Activated T-cell treated with anti-CD3 and anti-CD28 coated beads, Interleukin-2, amount 50 U/mL, for 24 hours (primary cell): Measurements from ENCODE around the gene NYAP2.

Source experiments
- DNase-seq: peaks from one replicate; pipeline ENCODE4 v3.0.0-alpha.2; 2020
- H3K27ac Mint-ChIP-seq: 2 replicates; pipeline ENCODE4 v1.8.0; 2020; ENCODE audit warnings: mild to moderate bottlenecking, mixed read lengths
- H3K27me3 Mint-ChIP-seq: 2 replicates; pipeline ENCODE4 v1.8.0; 2020; ENCODE audit warnings: mixed read lengths
- H3K36me3 Mint-ChIP-seq: 2 replicates; pipeline ENCODE4 v1.8.0; 2020; ENCODE audit warnings: low read depth, mixed read lengths
- H3K4me1 Mint-ChIP-seq: 2 replicates; pipeline ENCODE4 v1.8.0; 2020; ENCODE audit warnings: low read depth, mixed read lengths
- H3K4me3 Mint-ChIP-seq: 2 replicates; pipeline ENCODE4 v1.8.0; 2020; ENCODE audit warnings: mild to moderate bottlenecking, moderate library complexity, mixed read lengths
- H3K9me3 Mint-ChIP-seq: 2 replicates; pipeline ENCODE4 v1.8.0; 2020; ENCODE audit warnings: mixed read lengths

Gene NYAP2

DNA sequence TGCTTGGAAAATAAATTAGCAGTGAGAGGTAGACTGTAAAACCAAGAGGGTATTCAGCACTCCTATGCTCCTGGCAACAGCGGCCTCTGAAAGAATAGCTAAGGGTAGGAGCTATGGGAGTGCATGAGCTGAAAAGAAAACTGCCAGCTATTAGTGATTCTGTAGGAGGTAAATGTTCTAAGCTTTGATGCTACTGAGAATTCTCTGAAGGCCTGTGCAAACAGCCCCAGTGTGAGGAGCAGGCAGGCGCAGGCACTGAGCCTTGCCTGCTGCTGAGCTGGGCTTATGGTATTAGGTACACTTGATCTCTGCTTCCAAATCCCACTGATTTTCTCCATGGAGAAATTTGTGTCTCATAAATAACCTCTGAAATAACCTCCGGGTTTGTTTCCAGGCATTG lies 86.7 kb downstream of the NYAP2 start:
- no peaks in the 10 kb centered on the region for H3K36me3 Mint-ChIP-seq
- H3K27ac Mint-ChIP-seq = no peak overlapping the region
- no peaks in the 10 kb centered on the region for H3K4me1 Mint-ChIP-seq
- no peaks in the 10 kb centered on the region for H3K9me3 Mint-ChIP-seq
- no peak for DNase-seq
- no peaks in the 10 kb centered on the region for H3K27me3 Mint-ChIP-seq
- H3K4me3 Mint-ChIP-seq = no peak overlapping the region

DNA sequence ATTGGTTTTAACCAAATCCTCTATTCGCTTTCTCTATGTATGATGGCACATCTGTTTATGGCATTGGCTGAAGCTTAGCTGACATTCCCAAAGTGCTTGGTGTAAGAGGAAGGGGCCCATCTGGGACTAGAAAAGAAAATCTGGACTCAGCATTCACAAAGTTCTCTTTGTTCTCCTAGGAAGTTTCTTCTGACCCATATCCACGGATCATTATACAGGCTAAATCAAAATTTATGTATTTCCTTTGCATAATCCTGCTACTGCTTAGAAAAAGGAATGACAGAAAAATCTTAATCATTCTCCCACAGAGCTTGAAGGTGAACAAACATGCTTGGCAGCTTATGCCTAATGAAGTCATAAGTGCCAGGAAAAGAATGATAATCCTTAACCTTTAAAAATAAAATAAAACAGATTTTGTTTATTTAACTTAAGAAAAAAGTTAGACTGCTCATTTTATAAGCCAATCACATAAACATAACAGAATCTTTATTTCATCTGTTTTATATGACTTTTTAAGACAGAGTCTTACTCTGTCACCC lies 88.4 kb downstream of the NYAP2 start:
- Mint-ChIP-seq H3K4me1 (no peaks in the 10 kb centered on the region), H3K27ac (no peak overlapping the region), H3K4me3 (no peak overlapping the region), H3K27me3 (no peaks in the 10 kb centered on the region), H3K9me3 (no peaks in the 10 kb centered on the region), H3K36me3 (no peaks in the 10 kb centered on the region)
- no peak for DNase-seq

DNA sequence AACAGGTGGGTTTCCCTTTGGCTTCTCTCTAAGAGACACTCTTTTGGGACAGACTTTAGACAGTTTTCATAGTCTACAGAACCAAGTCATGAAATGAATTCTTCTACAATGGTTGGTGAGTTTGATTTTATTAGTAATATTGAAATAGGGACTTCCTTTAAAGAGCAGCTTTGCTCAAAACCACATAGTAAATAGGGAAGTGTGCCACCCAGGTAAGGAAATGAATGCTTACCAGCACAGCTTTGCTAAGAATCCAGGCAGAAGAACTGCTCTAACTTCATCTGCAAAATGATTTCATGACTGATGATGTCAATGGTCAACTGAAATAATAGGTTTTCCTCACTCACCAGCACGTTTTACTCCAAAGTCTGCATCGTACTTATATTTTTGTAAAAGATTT lies 89.2 kb downstream of the NYAP2 start:
- H3K4me1 Mint-ChIP-seq = no peaks in the 10 kb centered on the region
- no peak overlapping the region for H3K4me3 Mint-ChIP-seq
- DNase-seq = no peak
- no peaks in the 10 kb centered on the region for H3K9me3 Mint-ChIP-seq
- no peak overlapping the region for H3K27ac Mint-ChIP-seq
- H3K27me3 Mint-ChIP-seq = no peaks in the 10 kb centered on the region
- H3K36me3 Mint-ChIP-seq = no peaks in the 10 kb centered on the region

DNA sequence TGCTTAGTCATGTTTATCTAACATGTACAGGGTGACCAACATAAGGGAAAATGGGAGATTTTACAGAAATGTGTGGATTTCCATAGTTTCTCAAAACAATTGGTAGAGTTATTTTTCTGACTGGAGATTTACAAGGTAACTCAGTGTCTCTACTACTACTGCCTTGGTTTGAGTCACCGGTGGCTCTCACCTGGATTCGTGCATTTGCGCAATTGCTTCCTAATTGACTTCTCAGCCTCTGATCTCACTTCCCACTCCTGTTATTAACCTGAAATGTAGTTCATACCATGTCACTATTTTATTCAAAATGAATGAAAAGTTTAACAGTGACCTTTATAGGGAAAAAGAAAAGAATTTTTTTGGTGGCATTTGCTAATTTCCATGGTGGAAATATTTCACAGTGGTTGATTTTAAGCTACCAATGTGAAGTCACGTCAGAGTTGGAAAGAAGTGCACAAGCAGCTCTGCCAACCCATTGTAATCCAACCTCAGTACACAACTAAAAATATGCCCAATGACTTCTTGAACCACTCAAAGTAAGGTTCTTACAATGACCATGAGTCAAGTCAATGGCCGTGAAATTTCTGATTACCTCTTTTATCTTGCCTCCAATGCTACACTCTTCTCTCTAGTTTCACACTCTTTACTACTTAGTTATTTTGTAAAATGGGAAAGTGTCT lies 94.0 kb downstream of the NYAP2 start:
- H3K9me3 Mint-ChIP-seq = no peaks in the 10 kb centered on the region
- no peaks in the 10 kb centered on the region for H3K36me3 Mint-ChIP-seq
- H3K27ac Mint-ChIP-seq = no peak overlapping the region
- no peak for DNase-seq
- no peaks in the 10 kb centered on the region for H3K4me1 Mint-ChIP-seq
- H3K27me3 Mint-ChIP-seq = peaks cover 6% of the 10 kb centered on the region
- no peak overlapping the region for H3K4me3 Mint-ChIP-seq

DNA sequence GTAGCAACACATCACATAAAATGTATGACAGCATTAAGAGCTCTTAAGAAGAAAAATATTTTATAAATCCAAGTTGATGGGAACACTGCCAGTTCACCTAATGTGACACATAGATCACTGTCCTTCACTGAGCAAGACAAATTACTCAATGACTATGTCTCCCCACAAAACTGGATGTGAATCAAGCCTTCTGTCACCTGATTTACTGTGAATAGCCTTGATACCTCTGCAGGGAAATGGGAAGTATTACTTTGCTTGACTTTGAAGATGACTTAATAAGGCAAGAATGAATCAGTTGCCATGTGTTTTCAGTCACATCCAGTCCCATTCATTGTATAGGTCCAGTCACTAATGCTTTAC lies 94.6 kb downstream of the NYAP2 start:
- Mint-ChIP-seq H3K27me3 (peaks cover 11% of the 10 kb centered on the region), H3K9me3 (no peaks in the 10 kb centered on the region), H3K4me1 (no peaks in the 10 kb centered on the region), H3K4me3 (no peak overlapping the region), H3K27ac (no peak overlapping the region), H3K36me3 (no peaks in the 10 kb centered on the region)
- DNase-seq = no peak

DNA sequence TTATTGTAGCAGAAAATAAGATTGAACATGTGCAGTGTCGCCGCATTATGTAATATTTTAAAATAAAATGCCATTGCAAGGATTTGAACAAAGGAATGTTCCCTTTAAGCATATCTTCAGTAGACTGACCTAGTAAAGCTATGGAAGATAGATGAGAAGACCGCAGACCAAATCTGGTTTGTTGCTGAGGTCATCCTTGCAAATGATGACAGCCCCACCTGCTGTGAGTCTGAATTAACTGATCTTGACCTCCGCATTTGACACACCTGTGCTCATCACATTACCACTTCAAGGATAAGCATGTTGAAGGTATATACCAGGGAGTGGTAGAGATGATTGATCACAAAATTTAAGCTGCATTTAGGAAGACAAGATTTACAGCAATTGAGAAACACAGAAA lies 96.2 kb downstream of the NYAP2 start:
- Mint-ChIP-seq H3K4me1 (no peaks in the 10 kb centered on the region), H3K27me3 (peaks cover 14% of the 10 kb centered on the region)

DNA sequence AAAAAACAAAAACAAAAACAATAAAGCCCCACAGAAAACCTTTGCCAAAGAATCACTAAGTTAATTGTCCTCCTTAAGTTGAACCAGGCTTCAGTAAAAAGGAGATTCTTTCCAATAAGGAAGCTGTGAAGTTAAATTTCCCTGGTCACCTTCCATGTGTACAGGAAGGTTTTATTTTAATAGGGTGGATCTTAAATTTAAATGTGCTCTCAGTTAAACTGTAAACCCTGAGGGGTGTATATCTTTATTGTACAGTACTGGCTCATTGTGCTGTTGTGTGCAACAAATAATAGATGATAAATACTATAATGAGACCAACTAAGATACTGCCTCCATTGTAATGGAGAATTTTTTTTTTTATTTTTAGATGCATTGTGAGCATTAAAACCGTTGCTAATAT lies 97.1 kb downstream of the NYAP2 start:
- Mint-ChIP-seq H3K27me3 (peaks cover 14% of the 10 kb centered on the region), H3K9me3 (no peaks in the 10 kb centered on the region), H3K36me3 (no peaks in the 10 kb centered on the region)

More for the DNA sequence above, 96.2 kb downstream of the NYAP2 start:
- no peak overlapping the region for H3K27ac Mint-ChIP-seq
- DNase-seq = no peak
- H3K9me3 Mint-ChIP-seq = no peaks in the 10 kb centered on the region
- H3K36me3 Mint-ChIP-seq = no peaks in the 10 kb centered on the region
- H3K4me3 Mint-ChIP-seq = no peak overlapping the region

DNA sequence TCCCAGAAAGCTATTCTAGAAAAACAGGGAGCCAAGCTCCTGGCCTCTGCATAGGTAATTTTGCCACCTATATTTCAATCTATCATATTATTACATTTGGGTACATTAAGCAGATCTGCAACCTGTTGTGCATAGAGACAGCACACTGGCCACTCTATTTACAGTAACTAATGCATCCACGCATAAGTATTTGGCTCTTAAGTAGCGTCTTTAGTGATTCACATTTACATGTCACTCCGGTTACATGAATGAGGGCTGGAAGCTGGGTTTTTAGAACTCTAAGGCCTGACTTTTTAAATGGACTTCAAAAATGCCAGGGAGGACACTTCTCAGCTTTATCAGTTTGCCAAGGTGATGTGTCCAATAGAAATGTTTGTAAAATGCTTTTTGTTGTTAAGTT lies 97.7 kb downstream of the NYAP2 start:
- Mint-ChIP-seq H3K4me3 (no peak overlapping the region), H3K4me1 (no peaks in the 10 kb centered on the region), H3K36me3 (no peaks in the 10 kb centered on the region), H3K9me3 (no peaks in the 10 kb centered on the region), H3K27ac (no peak overlapping the region), H3K27me3 (peaks cover 16% of the 10 kb centered on the region)
- no peak for DNase-seq

More for the DNA sequence above, 97.1 kb downstream of the NYAP2 start:
- no peak overlapping the region for H3K4me3 Mint-ChIP-seq
- no peak overlapping the region for H3K27ac Mint-ChIP-seq
- DNase-seq = no peak
- no peaks in the 10 kb centered on the region for H3K4me1 Mint-ChIP-seq

DNA sequence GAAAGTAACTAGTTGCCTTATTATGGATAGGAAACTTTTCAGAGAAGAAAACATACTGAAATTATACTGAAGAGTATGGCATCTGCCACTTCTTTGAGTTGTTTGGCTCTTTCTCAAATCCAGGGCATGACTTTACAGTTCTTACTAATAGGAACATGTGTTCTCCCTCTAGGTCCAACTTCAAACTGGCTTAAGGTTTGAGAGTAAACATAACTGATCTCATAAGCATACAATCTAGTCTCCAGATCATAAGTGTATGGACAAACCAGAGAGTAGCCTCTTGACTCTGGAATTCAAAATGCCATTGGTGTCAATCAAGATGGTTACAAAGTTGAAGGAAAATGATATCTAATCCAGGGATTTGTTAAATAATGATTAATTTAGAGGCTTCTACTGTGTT lies 101.5 kb downstream of the NYAP2 start:
- no peak overlapping the region for H3K27ac Mint-ChIP-seq

DNA sequence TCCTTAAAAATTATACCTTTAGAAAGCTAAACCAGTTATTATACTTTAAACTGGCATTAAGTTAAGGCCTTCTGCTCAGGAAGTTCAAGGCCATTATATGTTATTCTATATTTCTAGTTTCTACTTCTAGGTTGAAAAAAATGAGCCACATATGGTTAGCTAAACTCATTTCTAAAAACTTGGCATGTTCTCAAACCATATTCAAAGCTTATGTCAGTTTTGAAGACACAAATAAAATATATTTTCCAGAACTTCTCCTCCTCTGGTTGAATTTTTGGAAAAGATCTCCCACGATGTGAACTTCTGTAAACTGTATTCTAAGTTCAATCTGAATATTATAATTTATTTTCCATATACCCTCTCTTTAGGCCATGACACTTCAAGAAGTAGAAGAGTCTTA lies 103.5 kb downstream of the NYAP2 start:
- DNase-seq = no peak
- Mint-ChIP-seq H3K27me3 (peaks cover 16% of the 10 kb centered on the region), H3K36me3 (no peaks in the 10 kb centered on the region), H3K4me3 (no peak overlapping the region), H3K4me1 (no peaks in the 10 kb centered on the region), H3K27ac (no peak overlapping the region), H3K9me3 (no peaks in the 10 kb centered on the region)

More for the DNA sequence above, 101.5 kb downstream of the NYAP2 start:
- Mint-ChIP-seq H3K27me3 (peaks cover 16% of the 10 kb centered on the region), H3K9me3 (no peaks in the 10 kb centered on the region), H3K36me3 (no peaks in the 10 kb centered on the region), H3K4me3 (no peak overlapping the region), H3K4me1 (no peaks in the 10 kb centered on the region)
- no peak for DNase-seq

DNA sequence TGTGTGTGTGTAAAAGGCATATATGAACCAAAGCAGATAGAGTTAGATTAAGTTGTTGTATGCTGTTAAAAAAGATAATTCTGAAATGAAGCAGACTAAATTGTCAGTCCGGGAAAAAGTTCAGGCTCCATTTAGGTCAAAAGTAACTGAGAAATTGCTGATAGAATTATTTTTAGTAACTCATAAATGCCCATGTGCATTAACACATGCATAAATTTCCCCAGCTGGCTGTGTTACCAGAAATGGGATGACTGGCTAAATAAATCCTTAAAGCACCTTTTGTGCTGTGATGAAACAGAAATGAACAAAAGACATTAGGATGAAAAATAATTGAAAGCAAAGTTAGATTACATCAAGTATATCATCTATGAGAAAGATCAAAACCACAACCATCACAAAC lies 111.3 kb downstream of the NYAP2 start:
- no peaks in the 10 kb centered on the region for H3K9me3 Mint-ChIP-seq
- H3K4me3 Mint-ChIP-seq = no peak overlapping the region
- H3K36me3 Mint-ChIP-seq = no peaks in the 10 kb centered on the region
- peaks cover 18% of the 10 kb centered on the region for H3K27me3 Mint-ChIP-seq
- H3K27ac Mint-ChIP-seq = no peak overlapping the region
- no peaks in the 10 kb centered on the region for H3K4me1 Mint-ChIP-seq
- DNase-seq = no peak

DNA sequence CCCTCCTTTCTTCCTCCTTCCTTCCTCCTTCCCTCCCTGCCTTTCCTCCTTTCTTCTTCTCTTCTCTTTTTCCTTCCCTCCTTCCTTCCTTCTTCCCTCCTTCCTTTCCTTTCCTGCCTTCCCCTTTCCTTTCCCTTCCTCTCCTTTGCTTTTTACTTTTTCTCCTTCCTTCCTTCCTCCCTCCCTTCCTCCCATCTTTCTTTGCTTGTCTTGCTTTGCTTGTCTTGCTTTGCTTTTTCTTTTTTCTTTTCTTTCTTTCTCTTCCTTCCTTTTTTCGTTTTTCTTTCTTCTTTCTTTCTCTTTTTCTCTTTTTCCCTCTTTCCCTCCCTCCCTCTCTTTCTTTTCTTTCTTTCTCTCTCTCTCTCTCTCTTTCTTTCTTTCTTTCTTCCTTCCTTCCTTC lies 113.0 kb downstream of the NYAP2 start:
- Mint-ChIP-seq H3K4me3 (no peak overlapping the region), H3K4me1 (no peaks in the 10 kb centered on the region), H3K27me3 (peaks cover 18% of the 10 kb centered on the region), H3K9me3 (no peaks in the 10 kb centered on the region), H3K36me3 (no peaks in the 10 kb centered on the region), H3K27ac (no peak overlapping the region)
- no peak for DNase-seq

DNA sequence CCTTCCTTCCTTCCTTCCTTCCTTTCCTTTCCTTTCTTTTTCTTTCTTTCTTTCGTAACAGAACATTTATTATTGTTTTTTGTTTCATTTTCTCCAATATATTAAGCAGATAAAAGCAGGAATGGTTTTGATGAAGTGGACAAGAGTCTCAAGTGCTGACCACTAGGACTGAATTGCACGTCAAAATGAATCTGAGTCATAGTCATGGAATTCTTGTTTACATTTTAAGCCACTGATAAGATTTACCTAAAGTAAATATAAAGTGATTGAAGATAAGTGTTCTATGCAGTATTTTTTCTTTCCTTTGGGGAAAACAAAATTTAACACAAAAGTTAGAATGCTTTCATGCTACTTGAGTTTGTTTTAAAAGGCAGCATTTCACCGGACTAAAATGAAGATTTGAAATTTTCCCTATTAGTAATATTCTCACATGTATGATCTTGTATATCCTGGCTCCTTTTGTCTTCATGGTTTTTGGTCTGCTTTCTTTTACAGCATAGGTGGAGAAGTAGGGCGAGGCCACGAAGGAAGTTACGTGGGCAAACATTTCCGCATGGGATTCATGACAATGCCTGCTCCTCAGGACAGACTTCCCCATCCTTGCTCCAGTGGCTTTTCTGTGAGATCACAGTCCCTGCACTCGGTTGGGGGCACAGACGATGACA lies 113.5 kb downstream of the NYAP2 start:
- Mint-ChIP-seq H3K4me3 (no peak overlapping the region), H3K27ac (no peak overlapping the region), H3K27me3 (peaks cover 18% of the 10 kb centered on the region), H3K9me3 (no peaks in the 10 kb centered on the region), H3K36me3 (no peaks in the 10 kb centered on the region), H3K4me1 (no peaks in the 10 kb centered on the region)
- no peak for DNase-seq

DNA sequence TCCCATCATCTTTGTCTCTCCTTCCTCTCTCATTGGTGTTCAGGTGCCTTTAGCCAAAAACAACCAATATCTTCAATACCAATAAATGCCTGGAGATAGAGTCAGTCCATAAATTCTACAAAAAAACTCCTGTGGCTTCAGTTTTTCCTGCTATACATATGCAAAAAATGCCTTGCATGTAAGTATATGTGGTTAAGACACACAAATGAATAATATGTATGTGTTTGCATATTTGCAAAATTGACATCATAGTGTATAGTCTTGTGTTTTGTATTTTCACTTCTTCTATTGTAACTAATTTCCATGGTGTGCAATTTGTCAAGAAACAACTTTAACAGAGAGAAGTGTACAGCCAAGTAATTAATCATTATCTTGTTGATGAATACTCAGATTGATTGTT lies 115.5 kb downstream of the NYAP2 start:
- H3K9me3 Mint-ChIP-seq = no peaks in the 10 kb centered on the region
- no peaks in the 10 kb centered on the region for H3K36me3 Mint-ChIP-seq
- no peak overlapping the region for H3K4me3 Mint-ChIP-seq
- H3K4me1 Mint-ChIP-seq = no peaks in the 10 kb centered on the region
- peaks cover 4% of the 10 kb centered on the region for H3K27me3 Mint-ChIP-seq
- H3K27ac Mint-ChIP-seq = no peak overlapping the region
- DNase-seq = no peak

DNA sequence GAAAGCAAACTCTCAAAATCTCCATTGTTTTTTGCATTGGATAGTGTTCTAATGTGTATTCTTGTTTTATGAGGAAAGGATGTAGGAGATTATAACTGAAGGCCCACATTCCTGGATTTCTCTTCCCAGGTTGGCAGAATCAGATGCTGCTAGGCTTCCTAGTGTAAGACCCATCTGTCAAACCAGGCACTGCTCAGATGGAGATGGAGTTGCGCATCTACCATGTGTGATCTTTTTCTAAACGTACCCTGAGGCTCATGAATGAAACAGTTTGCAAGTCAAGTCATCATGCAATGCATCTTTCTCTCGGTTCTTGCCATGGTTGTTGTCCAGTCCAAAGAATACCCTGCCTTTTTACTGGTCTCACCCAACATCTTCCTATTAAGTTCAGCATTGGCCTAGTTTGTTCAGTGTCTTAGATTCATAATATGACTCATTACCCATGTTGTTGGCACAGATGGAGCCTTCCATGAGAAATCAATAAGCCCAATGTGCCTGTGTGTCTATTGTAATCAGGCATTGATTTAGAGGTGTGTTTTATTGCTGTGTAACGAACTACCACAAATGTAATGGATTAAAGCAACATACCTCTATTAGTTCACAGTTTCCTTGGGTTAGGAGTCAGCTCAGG lies 127.4 kb downstream of the NYAP2 start:
- Mint-ChIP-seq H3K4me1 (no peaks in the 10 kb centered on the region), H3K27ac (no peak overlapping the region), H3K4me3 (no peak overlapping the region), H3K9me3 (no peaks in the 10 kb centered on the region), H3K27me3 (peaks cover 28% of the 10 kb centered on the region), H3K36me3 (no peaks in the 10 kb centered on the region)
- no peak for DNase-seq
